Left hindlimb (tissue), 1 donor: ENCODE data around the gene NEDD4L.

Experiments used
- DNase-seq: peaks from one replicate; pipeline ENCODE4 v3.0.0-alpha.2; 2018

Gene NEDD4L

DNA sequence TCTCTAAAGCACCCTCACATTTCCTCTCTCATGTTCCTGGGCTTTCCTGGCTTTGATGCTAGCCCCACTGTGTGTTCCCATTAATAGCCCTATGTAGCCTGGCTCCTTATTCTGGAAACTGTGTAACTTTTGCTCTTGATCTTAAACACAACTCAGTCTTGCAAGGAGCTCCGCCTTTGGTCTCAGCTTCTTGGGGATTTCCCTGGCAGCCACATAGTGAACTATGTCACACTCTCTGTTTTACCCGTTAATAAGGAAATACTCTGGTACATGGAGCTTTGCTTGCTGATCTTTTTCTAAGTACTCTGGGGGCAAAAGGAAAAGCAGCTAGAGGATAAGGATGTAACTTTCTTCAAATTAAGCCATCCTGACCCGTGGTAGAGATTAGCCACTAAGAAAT, 259.3 kb downstream of the NEDD4L start:
- no peak for DNase-seq

DNA sequence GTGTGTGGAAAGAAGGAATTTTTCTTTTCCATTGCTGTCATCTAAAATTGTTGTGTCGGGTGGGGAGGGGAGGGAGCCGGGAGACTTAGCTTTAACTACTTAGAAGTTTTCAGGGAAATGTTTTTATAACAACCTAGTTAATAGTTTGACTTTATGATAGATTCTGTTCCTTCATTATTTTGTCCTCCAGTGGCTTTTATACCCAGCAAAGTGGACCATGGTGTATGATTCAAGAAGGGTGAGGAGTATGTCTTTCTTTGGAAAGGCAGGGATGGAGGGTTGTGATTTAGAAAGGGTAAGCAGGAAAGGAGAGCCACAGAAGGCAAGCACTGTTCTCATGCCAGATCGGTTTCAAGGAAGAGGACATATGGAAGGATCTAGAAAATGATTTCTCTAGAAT, 261.8 kb downstream of the NEDD4L start:
- DNase-seq: no peak

DNA sequence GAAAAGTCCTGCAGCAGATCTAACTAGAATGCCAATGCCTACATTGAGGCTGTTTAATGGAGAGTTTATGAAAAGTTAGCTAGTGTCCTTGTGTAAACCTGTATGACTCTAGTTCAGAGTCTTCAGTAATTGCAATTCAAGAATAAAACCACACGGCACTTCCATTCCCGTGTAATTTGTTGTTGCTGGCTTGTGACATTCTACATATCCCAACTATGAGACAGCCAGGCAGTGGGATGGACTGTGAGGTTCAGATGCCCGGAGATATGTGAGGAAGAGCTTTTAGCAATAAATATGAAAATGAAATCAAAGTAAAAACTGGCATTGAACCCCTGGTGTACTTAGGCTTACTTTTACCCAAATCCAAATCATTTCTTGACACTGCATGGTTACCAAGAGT, 263.4 kb downstream of the NEDD4L start:
- no peak for DNase-seq

DNA sequence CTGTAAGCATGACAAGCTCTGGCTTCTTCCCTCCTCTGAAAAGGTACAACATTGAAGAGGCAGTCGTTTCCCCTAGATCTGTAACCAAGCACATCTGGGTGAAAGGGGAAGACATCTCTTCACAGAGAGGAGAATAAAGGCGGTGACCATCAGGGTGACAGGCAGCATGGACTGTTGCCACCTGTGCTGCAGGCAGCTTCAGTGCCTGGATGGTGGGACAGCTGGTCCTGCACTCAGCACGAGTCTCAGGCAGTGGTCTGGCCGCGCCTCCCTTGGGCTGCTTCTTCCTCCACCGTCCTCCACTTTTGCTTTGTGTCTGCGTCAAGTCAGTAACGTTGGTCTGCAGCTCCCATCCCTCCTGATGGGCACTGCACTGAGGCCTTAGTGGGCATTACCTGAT, 264.4 kb downstream of the NEDD4L start:
- no peak for DNase-seq

DNA sequence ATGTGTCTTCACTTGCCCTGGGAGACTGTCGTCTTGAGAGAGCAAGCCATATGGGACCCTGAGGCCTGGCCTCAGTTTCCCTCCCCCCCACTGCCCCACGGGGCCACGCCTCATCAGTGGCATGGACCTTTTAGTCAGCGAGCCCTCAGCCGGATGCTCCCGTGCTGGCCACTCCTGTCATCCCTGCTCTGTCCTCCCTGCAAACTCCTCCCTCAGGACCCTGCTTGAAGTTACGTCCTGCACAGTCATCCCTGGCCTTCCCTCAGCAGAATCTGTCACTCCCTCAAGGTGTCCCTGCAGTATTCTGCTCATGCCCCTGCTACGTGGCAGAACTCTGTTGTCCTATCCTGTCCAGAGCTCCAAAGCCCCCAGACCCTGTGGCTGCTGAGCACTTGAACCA, 265.1 kb downstream of the NEDD4L start:
- DNase-seq: no peak

DNA sequence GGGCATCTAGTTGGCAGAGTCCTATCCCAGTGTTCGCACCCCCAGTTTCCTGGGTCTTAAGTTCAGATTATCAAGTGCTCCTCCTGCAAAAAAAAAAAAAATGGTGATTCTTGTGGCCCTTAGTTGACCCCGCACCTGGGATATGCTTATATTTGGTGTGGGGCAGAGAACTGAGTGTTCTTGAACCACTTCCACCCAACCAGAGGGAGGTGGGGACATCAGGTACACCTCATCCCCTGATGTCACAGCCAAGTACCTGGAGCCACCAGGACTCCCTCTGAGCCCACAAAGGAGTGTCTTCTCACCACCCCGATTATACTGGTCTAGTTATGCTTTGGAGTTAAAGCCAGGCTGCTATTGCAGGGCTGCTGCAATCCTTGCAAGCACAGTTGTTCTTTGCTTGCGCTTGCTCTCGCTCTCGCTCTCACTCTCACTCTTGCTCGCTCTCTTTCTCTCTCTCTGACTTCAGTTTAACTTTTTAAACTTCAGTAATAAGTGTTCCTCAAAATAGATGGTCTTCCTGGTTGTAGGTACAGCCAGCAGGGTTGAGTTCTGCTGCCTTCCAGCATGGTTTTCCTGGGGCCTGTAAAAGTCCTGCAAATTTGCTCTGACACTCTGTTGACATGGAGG, 265.7 kb downstream of the NEDD4L start:
- DNase-seq: no peak

DNA sequence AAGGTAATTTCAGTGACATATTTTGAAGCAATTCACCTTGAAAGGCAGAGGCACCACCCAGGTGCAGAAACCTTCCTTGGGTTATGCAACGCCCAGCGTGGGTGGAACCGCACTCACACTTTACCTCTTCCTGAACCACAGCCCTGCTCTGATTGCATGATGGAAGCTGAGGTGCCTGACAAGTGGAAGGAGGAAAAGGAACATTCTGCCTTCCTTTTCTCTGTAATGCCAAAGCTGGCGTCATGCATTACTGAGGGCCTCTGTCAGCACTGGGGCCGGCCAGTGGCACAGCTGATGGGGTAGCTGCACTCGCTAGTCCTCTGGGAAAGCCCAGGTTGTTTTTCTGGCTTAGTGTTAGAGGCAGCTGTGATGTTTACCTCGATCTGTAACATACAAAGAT, 266.5 kb downstream of the NEDD4L start:
- no peak for DNase-seq

DNA sequence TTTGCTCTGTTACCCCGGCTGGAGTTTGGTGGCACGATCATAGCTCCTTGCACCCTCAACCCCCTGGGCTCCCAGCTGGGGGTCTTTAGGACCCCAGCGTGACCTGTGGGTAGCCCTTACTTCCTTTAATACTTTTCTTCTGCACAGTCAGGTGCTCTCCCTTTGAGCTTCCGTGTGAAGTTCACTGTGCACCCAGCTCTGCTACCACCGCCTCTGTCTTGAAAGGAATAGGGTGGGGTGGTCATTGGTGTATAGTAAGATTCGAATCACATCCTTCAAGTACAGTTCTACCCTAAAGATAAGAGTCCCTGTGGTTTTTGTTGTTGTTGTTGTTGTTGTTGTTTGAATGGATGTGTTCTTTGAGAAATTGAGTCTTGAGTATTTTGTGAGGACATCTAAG, 267.4 kb downstream of the NEDD4L start:
- no peak for DNase-seq

DNA sequence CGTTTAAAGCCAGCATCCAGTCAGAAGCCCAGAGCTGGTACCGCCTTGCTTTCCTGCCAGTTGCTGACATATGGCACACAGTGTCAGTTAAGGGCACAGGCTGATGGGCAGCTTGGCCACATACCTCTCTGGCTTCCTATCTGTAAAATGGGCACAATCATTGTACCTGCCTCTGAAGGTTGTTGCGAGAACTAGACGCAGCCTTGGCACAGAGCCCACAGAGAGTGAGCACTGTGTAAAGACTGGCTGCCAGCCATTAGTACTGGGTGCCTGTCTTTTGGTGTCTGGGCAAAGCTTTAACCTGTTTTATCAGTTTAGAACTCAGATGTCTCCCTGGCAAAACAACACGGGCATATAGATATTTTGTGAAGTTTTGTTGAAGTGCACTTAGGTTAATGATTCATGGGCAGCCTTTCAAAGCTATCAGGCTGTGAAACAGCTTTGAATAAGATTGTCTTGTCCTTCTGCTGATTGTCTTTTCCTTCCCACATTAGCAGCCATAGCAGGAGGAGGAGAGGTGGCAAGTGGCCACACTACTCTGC, 269.5 kb downstream of the NEDD4L start:
- DNase-seq: no peak

DNA sequence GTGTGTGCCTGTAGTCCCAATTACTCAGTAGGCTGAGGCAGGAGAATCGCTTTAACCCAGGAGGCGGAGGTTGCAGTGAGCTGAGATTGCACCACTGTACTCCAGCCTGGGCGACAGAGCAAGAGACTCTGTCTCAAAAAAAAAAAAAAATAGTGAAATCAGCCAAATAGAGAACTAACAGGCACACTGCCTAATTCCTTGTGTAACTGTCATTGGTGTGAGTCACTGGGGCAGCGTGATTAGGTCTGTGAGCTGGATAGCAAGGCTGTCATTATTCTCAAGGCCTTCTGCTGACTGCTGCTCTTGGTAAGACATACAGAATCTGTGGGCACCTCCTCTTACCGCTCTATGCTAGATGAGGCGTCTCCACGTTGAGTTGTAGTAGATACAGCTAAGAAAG, 270.3 kb downstream of the NEDD4L start:
- DNase-seq: no peak

DNA sequence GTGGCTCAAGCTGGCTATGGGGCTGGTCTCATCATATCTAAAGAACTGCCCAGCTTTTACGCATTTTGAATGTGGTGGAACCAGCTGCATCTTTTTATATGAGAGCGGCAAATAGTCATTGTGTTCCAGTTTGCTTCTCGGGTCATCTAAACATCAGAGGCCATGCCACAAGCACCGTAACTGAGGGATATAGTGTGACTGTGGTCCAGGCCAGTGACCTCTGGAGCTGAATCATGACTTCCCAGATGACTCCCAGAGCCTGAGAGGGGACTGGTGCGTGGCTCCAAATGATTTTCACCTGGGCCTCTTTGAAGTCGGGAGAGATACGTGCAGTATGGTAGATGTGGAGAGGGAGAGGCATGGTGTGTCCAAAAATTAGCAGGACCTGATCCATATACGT, 271.0 kb downstream of the NEDD4L start:
- DNase-seq: no peak

DNA sequence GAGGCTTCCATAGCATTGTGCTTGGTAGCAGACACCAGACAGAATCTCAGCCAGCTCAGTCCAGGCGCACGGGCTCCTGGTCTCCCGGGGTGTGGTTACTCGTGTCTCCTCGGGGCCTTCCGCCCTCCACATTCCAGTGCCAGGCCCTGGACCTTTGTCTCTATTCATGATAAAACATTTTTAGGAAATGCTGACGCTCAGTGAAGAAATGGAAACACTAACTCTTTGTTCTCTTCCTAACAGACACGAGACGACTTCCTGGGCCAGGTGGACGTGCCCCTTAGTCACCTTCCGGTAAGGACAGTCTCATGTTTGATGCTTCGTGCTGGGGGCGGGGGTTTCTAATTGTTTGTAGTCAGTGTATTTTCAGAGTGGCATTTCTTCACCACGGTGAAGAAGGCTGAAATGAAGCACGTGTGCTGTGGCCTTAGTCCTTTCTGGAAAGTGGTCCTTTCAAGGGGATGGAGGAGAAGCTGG, 271.8 kb downstream of the NEDD4L start:
- no peak for DNase-seq

DNA sequence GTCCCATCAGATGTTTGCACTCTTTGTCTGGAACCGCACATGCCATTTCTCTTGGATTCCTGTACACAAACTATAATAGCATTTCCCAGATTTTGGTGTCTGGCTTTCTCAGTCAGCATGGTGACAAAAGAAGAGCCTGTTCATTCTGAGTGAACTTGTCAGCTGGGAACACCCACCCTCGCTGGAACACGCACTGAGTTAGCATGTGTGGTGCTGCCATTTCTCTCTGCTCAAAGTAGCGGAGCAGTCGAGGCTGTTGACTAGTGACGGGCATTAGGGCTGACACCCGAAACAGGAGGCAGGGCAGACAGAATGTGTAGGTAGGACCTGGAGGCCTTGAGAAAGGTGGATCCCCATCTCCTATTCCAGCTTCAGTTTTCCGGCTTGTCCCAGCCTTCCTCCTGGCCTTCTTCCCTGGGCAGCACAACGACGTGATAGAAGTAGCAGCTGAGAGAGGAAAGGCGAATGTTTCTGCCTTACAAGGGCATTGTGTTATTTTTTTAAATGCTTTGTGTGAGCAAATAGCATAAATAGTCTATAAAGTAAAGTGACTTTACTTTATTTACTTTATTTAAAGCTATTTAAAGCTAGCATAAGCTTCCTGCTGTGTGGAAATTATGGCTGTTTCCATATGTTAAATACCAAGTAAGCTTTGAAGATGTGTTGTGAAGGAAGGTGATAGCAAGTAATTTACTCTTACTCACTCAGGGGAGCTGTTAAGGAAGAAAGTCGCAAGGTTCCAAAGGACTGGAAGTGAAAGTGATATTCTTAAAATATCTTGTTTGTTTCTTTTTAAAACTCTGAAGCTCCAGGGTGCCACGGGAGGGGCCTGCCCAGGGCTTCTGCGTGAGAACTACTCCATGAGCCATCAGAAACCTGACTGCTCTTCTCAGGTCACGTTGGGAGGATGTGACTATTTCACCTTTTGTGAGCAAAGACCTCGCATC, 272.6 kb downstream of the NEDD4L start:
- no peak for DNase-seq

DNA sequence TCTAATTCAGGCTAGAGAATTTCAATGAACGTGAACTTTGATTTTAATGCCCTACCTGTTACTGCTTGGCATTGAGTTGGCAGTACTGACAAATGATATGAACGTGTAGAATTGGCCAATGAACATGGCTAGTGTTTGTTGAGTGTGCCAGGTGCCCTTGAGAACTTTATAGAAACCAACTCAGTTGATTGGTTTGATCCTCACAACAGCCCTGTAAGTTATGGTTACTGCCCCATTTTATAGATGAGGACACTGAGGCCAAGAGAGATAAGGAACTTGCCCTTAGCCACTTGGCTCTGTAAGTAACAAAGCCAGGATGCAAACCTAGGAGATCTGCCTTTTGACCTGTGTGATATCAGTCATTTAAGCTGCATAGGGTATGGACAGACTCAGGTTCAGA, 275.7 kb downstream of the NEDD4L start:
- DNase-seq: no peak

DNA sequence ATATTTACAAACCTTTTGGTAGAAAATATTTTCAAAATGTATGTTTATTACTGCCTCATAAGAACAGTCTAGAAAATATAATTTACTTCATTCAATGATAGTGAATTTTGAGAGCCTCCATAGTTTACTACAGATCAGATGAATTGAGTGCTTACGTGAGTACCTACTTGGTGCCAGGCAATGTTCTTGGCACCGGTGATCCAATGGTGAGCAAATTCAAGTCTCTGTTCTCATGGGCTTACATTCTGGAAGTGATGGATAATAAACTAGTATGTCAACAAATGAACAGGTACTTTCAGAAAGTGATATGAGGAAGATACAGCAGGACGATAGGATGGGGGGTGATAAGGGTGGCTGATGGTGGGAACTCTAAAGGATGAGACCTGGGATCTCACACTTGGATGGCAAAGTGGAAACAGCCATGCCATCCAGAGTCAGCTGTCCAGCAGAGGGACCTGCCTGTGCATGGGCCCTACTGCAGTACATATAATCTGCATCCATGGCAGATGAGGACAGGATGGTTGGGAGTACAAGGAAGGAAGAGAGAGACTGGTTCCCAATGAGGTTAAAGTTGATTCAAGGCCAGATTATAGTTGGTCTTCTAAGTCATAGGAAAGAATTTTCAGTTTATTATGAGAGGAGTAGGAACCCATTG, 277.0 kb downstream of the NEDD4L start:
- DNase-seq: no peak

DNA sequence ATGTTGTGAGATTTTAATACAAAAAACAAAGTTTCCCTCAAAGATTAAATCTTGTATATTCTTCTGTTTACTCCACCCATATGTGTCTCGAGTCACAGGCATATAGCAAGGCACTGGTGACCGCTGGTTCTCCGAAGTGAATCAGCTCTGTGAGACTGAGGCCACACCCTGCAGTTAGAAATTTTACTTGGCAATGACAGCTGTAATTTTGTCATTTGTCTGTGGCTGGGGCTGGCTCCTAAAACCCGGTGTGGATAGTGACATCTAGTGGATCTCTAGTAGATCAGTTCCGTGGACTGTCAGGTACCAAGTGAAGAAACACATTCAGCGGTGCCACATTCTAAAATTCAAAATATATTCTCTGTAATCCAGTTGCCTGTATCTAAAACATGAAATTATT, 278.0 kb downstream of the NEDD4L start:
- DNase-seq: peak; percentile 81

DNA sequence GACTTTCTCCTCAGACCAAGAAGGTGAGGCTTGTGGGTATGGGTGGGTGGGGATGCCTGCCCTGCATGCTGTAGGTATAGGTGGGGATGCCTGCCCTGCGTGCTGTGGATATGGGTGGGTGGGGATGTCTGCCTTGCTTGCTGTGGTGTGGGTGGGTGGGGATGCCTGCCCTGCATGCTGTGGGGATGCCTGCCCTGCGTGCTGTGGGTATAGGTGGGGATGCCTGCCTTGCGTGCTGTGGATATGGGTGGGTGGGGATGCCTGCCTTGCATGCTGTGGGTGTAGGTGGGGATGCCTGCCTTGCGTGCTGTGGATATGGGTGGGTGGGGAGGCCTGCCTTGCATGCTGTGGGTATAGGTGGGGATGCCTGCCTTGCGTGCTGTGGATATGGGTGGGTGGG, 278.4 kb downstream of the NEDD4L start:
- no peak for DNase-seq

DNA sequence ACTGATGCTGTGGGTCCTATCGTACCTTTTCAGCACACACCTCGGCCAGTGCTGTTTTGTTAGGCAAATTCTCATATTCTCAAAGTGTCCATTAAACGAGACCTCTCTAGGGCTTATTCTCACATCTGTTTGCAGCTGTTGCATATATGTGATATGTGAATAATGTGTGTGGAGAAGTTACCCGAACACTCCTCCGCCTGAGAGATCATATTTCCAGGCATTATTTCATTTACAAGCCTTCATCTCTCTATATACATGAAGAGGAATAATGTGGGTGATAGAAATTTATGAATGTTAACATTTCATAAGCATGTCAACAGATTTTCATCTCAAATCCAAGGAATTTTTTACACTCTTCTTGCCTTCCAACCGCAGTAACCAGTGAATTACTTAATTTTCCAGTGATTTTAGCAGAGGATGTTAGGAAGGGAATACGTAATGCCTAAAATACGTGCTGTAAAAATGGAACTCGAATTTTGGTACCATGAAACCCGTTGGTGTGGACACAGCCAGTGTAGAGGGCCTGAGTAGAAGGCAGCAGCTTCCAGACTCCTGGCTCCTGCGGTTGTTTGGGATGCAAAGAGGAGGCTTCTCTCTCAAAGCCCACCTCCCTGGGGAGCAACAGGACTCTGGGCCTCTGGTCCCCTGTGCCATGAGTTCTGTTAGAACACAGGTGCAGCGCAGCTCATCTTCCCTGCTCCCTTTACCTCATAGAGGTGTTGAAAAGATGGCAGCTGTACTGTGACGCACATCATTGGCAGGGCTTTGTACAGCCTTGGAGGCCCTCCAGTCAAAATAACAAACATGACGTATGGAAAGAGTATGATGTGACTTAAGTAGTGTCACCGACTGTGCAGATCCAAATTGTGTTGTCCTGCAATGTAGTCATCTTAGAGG, 280.1 kb downstream of the NEDD4L start:
- no peak for DNase-seq

DNA sequence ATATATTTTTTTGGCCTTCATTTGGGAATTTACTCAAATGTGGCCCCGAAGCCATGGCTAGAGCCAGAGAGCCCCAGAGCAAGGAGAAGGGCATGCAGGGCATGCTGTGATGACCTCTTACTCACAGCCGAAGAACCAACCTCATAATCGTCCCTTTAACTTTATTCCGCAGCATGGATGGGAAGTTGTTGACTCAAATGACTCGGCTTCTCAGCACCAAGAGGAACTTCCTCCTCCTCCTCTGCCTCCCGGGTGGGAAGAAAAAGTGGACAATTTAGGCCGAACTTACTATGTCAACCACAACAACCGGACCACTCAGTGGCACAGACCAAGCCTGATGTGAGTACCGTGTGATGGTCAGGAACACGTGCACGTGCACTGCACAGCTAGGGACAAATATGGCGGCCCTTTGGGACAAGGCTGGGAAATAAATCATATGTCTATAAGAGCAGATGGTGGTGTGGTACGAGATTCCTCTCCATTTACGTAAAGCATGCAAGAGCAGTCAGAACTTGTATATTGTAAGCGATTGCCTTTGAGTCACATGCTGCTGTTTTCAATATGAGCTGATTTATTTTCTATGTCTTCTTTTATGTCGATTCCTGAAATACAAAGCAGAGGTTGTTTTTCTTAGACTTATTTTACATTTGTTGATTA, 280.9 kb downstream of the NEDD4L start:
- no peak for DNase-seq

DNA sequence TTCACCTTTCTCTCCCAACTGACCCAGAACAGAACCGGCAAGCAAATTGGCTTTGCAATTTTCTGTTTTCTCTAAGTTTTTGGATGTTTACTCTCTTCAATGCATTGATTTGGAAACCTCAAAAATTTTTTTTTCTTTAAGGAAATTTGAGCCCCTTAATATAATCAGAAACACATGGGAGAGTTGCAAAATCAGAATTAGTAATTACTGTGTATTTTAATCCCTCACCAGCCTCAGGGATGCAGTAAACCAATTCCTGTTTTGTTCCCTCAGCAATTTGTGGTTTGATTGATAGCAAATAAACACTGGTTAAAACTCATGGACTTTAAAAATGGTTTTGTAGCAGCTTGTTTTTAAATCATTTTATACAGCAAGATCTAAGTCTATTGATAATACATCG, 281.5 kb downstream of the NEDD4L start:
- DNase-seq: no peak

DNA sequence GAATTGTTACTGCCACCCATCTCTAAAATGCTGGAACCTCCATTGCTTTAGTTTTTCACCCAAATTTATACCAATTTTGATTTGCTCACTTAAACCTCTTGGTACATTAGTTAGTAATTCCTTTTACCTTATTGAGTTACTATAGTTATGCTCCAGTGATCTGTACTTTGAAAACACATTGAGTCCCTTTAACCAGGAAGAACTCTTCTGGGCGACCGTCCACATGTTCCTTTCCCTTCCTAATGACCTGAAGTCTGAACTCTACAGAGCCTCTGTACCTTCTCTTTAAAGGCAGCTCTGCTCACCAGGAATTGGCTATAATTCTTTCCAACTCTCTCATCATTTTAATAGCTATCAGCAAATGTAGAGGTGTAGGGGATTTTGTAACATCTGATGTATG, 290.0 kb downstream of the NEDD4L start:
- no peak for DNase-seq

DNA sequence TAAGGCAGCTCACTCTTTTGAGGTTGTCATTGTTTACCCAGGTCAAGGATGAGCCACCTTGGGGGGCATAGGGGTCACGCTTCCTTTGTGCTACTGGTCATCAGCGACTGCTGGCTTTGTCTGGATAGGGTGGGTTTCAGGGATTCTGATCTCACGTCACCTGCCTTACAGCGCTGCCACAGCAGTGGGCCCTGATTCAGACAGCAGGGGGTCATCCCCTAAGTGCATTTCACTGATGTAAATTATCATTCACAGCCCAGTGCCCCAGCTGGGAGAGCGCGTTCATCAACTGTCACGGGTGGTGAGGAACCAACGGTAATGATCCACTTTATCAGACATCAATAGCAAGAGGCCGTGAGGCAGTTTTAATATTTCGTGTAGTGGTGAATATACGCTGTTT, 291.2 kb downstream of the NEDD4L start:
- DNase-seq: no peak
